NT2/D1 (cell line): Measurements from ENCODE around the gene GPN1.

Source experiments
- SUZ12 ChIP-seq: IDR thresholded peaks from 2 replicates; pipeline ENCODE4 v1.6.1; 2011; ENCODE audit not compliant: insufficient read length, insufficient read depth; ENCODE audit errors: extremely low read depth
- YY1 ChIP-seq: IDR thresholded peaks from 2 replicates; pipeline ENCODE4 v1.6.1; 2011; ENCODE audit not compliant: insufficient read length, insufficient read depth
- ZNF274 ChIP-seq: IDR thresholded peaks from 2 replicates; pipeline ENCODE4 v1.6.1; 2011; ENCODE audit warnings: mild to moderate bottlenecking, low read depth, low read length

- TF ChIP-seq YY1 = no peak
- no peak for TF ChIP-seq SUZ12
- no peak for TF ChIP-seq ZNF274
These were observed 26.5 kb downstream of the GPN1 start for GRCh38 chr2:27655155-27655951.
